Right atrium auricular region (tissue), 2 donors: Measurements from ENCODE around the gene ASPN. TPM values are rescaled to one million over a fixed set of nuclear protein-coding genes. Genes with fewer than 3 reads are reported as not detected.

Source experiments
- DNase-seq: peaks from one replicate; pipeline ENCODE4 v3.0.0-alpha.2; 2019; ENCODE audit warnings: low spot score
- H3K27ac ChIP-seq, 2 donors: fragments of 200-600 bp; sonication (generic); 1 replicate in 1 of 2; 2 replicates in 1 of 2; pipeline ENCODE4 v1.5.1; 2016 to 2019
- H3K27me3 ChIP-seq, 2 donors: fragments of 200-600 bp; sonication (generic); one replicate each; pipeline versions ENCODE4 v1.5.1 to v1.6.0; 2017 to 2019
- H3K36me3 ChIP-seq: fragments of 200-600 bp; sonication (generic); one replicate; pipeline ENCODE4 v1.5.1; 2016
- H3K4me1 ChIP-seq, 2 donors: fragments of 200-600 bp; sonication (generic); one replicate each; pipeline versions ENCODE4 v1.5.1 to v1.6.0; 2017 to 2019
- H3K4me3 ChIP-seq, 2 donors: fragments of 200-600 bp; sonication (generic); 1 replicate in 1 of 2; 2 replicates in 1 of 2; pipeline ENCODE4 v1.5.1; 2017 to 2019; ENCODE audit warnings: mild to moderate bottlenecking in 1 of 2, moderate library complexity in 1 of 2
- H3K9me3 ChIP-seq, 2 donors: fragments of 200-600 bp; sonication (generic); one replicate each; pipeline ENCODE4 v1.5.1; 2019
- CTCF ChIP-seq, 2 donors: fragments of 200-600 bp; sonication (generic); IDR thresholded peaks; one replicate each; pipeline ENCODE4 v1.5.1; 2019; ENCODE audit warnings: antibody characterized with exemption in 2 of 2
- total RNA-seq, 2 donors: library from RNA; depleted of rRNA; stranded (reverse); fragments of >200 nt; gene quantifications; one replicate each; pipeline ENCODE4 v1.1.0, GENCODE V29; 2016

Gene ASPN
- total RNA-seq, 2 donors from 2014 or later, result 3.9 to 29.0 TPM

DNA sequence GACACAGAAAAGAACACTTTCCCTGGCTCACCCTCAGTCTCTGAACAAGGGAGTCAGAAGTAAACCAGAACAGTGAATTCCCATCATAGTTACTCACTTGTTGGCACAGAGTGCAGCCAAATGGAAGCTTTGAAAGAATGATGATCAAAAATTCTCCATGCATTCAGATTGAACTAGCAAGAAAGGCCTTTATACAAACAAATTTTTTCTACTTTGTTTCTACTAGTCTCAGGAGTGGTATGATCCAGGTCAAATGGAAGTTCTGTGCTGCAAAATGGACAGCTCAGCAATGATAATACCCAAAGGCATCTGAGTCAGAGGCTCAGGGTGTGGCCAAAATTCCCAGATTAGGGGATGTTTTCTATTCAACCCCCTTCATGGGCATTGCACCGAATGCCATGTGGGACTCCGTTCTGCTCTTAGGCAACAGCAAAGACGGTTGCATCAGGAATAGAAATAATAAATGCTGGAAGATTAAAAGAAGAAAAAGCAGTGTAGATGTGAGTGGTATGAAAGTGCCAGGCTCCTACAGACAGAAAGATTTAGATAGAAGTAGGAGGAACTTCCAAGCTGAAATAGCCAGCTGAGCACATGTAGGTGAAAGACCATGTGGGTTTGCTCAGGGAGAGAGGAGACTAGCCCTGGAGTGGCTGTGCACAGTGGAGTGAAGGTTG lies 24.0 kb upstream of the ASPN start:
- peak; percentile 71 for DNase-seq

GRCh38 chr9:92504881-92505280 lies 22.6 kb upstream of the ASPN start:
- no peak for TF ChIP-seq CTCF (IDR thresholded peaks at IDR 0.05)
- Histone ChIP-seq H3K36me3 (no peaks in the 10 kb centered on the region), H3K4me3 (no peak overlapping the region), H3K4me1 (peaks cover 0 to 33% of the 10 kb centered on the region in 2 donors), H3K27ac (peak overlapping the region in 1 of 2 donors; percentile 27), H3K9me3 (no peaks in the 10 kb centered on the region), H3K27me3 (no peaks in the 10 kb centered on the region)
- no peak for DNase-seq

More for the DNA sequence above, 24.0 kb upstream of the ASPN start:
- Histone ChIP-seq H3K27ac (peak overlapping the region; percentile 46 to 61), H3K4me1 (peaks cover 0 to 33% of the 10 kb centered on the region in 2 donors), H3K36me3 (no peaks in the 10 kb centered on the region), H3K27me3 (no peaks in the 10 kb centered on the region), H3K4me3 (no peak overlapping the region), H3K9me3 (no peaks in the 10 kb centered on the region)
- TF ChIP-seq CTCF (IDR thresholded peaks at IDR 0.05), result no peak

GRCh38 chr9:92503156-92503555 lies 20.9 kb upstream of the ASPN start:
- no peak overlapping the region for H3K27ac ChIP-seq
- TF ChIP-seq CTCF (IDR thresholded peaks at IDR 0.05), result no peak

DNA sequence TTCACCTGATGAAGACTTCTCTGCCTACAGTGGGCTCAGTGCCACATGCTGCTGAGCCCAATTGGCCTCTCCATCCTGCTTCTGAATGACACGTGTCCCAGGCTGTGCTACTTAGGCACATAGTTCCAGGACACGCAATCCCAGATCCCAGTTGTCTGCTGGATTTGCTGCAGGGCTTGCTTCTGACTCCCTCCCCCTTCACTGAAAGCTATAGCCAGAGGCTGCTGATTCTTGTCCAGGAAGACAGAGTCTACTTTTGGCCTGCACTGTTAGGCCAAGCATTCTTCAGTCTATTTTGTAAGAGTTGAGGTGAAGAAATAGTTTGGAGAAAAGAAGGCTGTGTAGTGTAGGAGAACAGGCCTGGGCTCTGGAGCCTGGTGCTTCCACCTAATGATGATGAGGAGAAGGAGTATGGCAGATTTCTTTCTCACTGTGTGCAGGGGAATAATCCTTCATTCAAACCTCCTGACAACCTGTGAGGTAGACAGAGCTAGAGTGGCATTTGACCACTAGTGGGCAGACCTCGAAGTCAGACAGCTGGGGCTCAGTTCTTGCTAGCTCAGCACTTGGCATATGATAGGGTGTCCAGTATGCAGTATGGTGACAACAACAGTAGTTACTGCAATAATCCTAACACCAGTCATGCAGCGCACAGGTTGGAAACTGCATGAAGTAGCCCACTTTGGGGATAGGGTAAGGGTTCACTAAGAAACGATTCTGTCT lies 19.5 kb upstream of the ASPN start:
- DNase-seq, result peak; percentile 75
- Histone ChIP-seq H3K4me3 (no peak overlapping the region), H3K9me3 (no peaks in the 10 kb centered on the region), H3K4me1 (peaks cover 0 to 13% of the 10 kb centered on the region in 2 donors), H3K27me3 (no peaks in the 10 kb centered on the region), H3K36me3 (no peaks in the 10 kb centered on the region), H3K27ac (peak overlapping the region in 1 of 2 donors; percentile 37)
- TF ChIP-seq CTCF (IDR thresholded peaks at IDR 0.05), result peak in 1 of 2 donors; percentile 44

More at GRCh38 chr9:92503156-92503555, 20.9 kb upstream of the ASPN start:
- DNase-seq, result no peak
- H3K36me3 ChIP-seq, result no peaks in the 10 kb centered on the region
- H3K9me3 ChIP-seq, result no peaks in the 10 kb centered on the region
- peaks cover 0 to 26% of the 10 kb centered on the region in 2 donors for H3K4me1 ChIP-seq
- H3K27me3 ChIP-seq, result no peaks in the 10 kb centered on the region
- no peak overlapping the region for H3K4me3 ChIP-seq

DNA sequence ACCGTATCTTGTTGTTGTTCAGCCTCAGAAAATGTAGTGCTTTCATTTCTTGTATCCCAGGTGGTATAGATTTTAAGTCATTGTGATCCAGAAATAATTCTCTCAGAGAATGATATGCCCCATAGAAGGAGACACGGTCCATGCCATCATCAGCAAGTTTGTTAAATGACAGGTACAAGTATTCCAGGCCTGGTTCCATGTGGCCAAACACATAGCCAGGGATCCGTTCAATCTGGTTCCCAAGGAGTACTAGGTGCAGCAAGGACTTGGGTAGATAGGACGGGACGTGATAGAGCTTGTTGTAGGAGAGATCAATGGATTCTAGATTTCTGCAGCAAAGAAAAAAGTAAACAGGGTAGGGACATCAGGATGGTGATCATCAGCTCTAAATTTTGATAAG lies 18.4 kb upstream of the ASPN start:
- H3K4me1 ChIP-seq, result peaks cover 0 to 8% of the 10 kb centered on the region in 2 donors
- H3K27ac ChIP-seq, result no peak overlapping the region
- TF ChIP-seq CTCF (IDR thresholded peaks at IDR 0.05), result no peak

More for the DNA sequence above, 18.4 kb upstream of the ASPN start:
- Histone ChIP-seq H3K9me3 (no peaks in the 10 kb centered on the region), H3K4me3 (no peak overlapping the region), H3K27me3 (no peaks in the 10 kb centered on the region), H3K36me3 (no peaks in the 10 kb centered on the region)
- no peak for DNase-seq
